Glutamatergic neuron (in vitro differentiated cells): ENCODE measurements around the gene VPS13C. TPM values are rescaled to one million over a fixed set of nuclear protein-coding genes. Genes with fewer than 3 reads are reported as not detected.
"Not testable (repeated sequence)": the region's sequence is repeated elsewhere in the genome, so short reads cannot be mapped to it uniquely, and the experiment has no call there.

Experiments used
- DNase-seq: peaks from one replicate; pipeline ENCODE4 v3.0.0; 2022
- H3K27ac Mint-ChIP-seq: one replicate; pipeline ENCODE4 v1.8.0; 2020; ENCODE audit warnings: mild to moderate bottlenecking, mixed read lengths, inconsistent platforms; ENCODE audit not compliant: unreplicated experiment
- H3K27me3 Mint-ChIP-seq: one replicate; pipeline ENCODE4 v1.8.0; 2020; ENCODE audit warnings: mild to moderate bottlenecking, moderate library complexity, mixed read lengths, inconsistent platforms; ENCODE audit not compliant: unreplicated experiment
- H3K36me3 Mint-ChIP-seq: one replicate; pipeline ENCODE4 v1.8.0; 2020; ENCODE audit warnings: mild to moderate bottlenecking, mixed read lengths, inconsistent platforms; ENCODE audit not compliant: unreplicated experiment
- H3K4me1 Mint-ChIP-seq: one replicate; pipeline ENCODE4 v1.8.0; 2020; ENCODE audit warnings: mild to moderate bottlenecking, low read depth, mixed read lengths, inconsistent platforms; ENCODE audit not compliant: unreplicated experiment
- H3K4me3 Mint-ChIP-seq: one replicate; pipeline ENCODE4 v1.8.0; 2020; ENCODE audit warnings: mild to moderate bottlenecking, mixed read lengths, inconsistent platforms; ENCODE audit not compliant: unreplicated experiment
- H3K9me3 Mint-ChIP-seq: one replicate; pipeline ENCODE4 v1.8.0; 2020; ENCODE audit warnings: mild to moderate bottlenecking, moderate library complexity, mixed read lengths, inconsistent platforms; ENCODE audit not compliant: unreplicated experiment
- total RNA-seq: library from RNA; stranded (reverse); fragmentation: NEBNext Ultra II Directional; extraction: Animal tissue kit (Norgen Biotek cat#: 25700); gene quantifications from one replicate; pipeline ENCODE4 v1.2.1, GENCODE V29; 2021; ENCODE audit not compliant: unreplicated experiment
- TF ChIP-seq, protein P1 (sequence below): fragments of 200-600 bp; sonication (generic); IDR thresholded peaks from one replicate; pipeline ENCODE4 v1.5.0; 2021; ENCODE audit not compliant: partially characterized antibody, unreplicated experiment

VPS13C gene
- total RNA-seq, 1 donor from 2014 or later, result 93.8 TPM

DNA sequence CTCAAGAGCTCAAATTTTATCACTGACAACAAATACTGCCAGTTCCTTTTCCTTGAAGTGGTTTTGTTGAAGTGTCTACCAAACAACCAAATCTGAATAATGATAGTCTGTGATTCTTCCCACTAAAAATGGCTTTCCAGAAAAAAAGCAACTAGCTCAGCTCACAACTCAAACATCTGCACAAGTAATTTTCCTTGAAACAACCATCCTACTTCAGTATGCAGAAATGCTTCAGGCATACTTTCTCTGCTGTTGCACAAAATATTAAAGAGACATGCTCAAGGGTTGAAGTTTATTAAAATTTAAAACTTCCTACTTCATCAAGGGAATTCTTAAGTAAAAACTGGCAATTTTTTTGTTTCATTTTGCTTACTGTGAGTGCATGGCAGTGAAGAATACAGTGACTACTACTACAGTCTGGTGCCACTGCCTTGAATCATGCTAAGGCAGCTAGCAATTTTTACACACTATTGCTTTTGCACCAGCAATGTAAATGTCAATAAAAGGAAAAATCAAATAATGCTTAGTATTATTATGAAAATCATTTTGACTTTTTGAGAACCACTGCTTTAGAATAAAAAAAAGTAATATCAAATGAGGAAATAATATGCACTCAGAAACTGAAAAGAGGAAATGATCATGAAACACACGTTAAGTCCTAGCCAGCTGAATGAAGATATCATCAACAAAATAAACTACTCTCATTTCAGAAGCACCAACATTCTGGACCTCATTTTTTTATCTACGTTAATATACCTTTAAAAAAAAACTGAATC lies 33.6 kb downstream of the VPS13C start:
- Mint-ChIP-seq H3K27ac (no peak overlapping the region), H3K36me3 (no peaks in the 10 kb centered on the region), H3K4me1 (no peaks in the 10 kb centered on the region), H3K9me3 (no peaks in the 10 kb centered on the region), H3K4me3 (no peak overlapping the region), H3K27me3 (no peaks in the 10 kb centered on the region)
- TF ChIP-seq, protein P1, sequence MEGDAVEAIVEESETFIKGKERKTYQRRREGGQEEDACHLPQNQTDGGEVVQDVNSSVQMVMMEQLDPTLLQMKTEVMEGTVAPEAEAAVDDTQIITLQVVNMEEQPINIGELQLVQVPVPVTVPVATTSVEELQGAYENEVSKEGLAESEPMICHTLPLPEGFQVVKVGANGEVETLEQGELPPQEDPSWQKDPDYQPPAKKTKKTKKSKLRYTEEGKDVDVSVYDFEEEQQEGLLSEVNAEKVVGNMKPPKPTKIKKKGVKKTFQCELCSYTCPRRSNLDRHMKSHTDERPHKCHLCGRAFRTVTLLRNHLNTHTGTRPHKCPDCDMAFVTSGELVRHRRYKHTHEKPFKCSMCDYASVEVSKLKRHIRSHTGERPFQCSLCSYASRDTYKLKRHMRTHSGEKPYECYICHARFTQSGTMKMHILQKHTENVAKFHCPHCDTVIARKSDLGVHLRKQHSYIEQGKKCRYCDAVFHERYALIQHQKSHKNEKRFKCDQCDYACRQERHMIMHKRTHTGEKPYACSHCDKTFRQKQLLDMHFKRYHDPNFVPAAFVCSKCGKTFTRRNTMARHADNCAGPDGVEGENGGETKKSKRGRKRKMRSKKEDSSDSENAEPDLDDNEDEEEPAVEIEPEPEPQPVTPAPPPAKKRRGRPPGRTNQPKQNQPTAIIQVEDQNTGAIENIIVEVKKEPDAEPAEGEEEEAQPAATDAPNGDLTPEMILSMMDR, result no peak
- no peak for DNase-seq

DNA sequence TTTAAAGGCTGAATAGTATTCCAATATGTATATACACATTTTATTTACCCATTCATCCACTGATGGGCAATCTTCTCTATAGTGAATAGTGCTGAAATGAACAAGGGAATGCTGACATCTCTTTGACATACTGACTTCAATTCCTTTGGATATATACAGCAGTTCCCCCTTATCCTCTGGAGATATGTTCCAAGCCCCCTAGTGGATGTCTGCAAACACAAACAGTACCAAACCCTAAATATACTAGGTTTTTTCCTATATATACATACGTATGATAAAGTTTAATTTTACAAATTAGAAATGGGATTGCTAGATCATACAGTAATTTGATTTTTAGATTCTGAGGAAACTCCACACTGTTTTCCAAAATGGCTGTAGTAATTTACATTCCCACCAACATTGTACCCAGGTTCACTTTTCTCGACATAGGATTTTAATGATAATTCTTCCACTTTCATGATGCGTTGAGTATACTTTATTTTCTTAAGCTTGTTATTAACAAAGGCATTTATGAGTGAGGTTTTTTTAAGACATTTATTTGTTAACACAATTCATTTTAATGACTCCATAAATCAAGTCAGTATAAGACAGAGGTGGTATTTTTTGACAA lies 38.2 kb downstream of the VPS13C start:
- Mint-ChIP-seq H3K27me3 (no peaks in the 10 kb centered on the region), H3K9me3 (no peaks in the 10 kb centered on the region), H3K27ac (no peak overlapping the region), H3K4me3 (no peak overlapping the region), H3K36me3 (peaks cover 7% of the 10 kb centered on the region), H3K4me1 (no peaks in the 10 kb centered on the region)
- DNase-seq, result no peak
- TF ChIP-seq, protein P1, result peak; percentile 71

DNA sequence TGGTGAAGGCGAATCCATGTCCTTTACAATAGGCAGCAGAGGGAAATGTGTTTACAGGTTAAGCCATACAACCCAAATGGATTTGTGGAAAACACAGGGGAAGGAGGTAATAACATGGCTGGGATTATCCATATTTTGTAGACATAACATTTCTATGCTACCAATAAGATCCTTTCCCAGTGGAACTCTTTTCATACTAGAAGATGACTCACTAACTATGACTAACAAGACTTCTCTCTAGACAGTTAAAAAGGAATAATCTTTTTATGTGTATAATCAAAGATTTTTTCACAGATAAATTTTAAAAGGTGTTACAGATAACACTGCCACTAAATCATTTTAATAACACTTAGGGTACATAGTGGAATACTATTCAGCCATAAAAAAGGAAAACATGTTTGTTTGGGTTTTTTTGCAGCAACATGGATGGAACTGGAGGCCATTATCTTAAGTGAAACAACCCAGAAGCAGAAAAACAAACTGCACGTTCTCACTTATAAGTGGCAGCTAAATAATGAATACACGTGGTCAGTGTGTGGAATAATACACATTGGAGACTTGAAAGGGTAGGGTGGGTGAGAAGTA lies 39.6 kb downstream of the VPS13C start:
- Mint-ChIP-seq H3K36me3 (peaks cover 12% of the 10 kb centered on the region), H3K4me1 (no peaks in the 10 kb centered on the region), H3K27ac (no peak overlapping the region), H3K4me3 (no peak overlapping the region), H3K9me3 (peaks cover 2% of the 10 kb centered on the region), H3K27me3 (no peaks in the 10 kb centered on the region)
- no peak for DNase-seq
- TF ChIP-seq, protein P1, result no peak

DNA sequence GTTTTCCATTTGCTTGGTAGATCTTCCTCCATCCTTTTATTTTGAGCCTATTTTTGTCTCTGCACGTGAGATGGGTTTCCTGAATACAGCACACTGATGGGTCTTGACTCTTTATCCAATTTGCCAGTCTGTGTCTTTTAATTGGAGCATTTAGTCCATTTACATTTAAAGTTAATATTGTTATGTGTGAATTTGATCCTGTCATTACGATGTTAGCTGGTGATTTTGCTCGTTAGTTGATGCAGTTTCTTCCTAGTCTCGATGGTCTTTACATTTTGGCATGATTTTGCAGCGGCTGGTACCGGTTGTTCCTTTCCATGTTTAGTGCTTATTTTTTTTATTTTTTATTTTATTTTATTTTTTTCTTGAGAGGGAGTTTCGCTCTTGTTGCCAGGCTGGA lies 54.9 kb downstream of the VPS13C start:
- not testable (repeated sequence) for H3K4me3 Mint-ChIP-seq, H3K27ac Mint-ChIP-seq, H3K9me3 Mint-ChIP-seq

DNA sequence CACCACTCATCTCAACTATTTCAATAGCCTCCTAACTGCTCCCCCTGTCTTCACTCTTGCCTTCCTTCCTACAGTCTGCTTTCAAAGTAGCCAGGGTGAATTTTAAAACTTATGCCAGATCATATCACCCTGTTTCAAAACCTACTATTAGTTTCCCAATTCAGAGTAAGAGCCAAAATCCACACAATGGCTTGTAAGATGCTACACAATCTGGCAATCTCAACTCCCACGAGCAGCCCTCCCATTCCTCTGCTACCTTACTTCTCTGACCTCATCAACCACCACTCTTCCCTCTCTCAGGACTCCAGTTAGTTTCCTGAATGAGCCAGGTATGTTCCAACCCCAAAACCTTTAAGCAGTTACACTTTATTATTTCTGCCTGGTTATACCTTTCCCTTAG lies 62.5 kb downstream of the VPS13C start:
- no peak for DNase-seq
- H3K36me3 Mint-ChIP-seq, result peaks cover 4% of the 10 kb centered on the region
- H3K27me3 Mint-ChIP-seq, result no peaks in the 10 kb centered on the region
- H3K4me3 Mint-ChIP-seq, result no peak overlapping the region
- no peak overlapping the region for H3K27ac Mint-ChIP-seq
- H3K9me3 Mint-ChIP-seq, result no peaks in the 10 kb centered on the region
- H3K4me1 Mint-ChIP-seq, result peaks cover 3% of the 10 kb centered on the region
- TF ChIP-seq, protein P1, result no peak

More for the DNA sequence above, 54.9 kb downstream of the VPS13C start:
- not testable (repeated sequence) for H3K4me1 Mint-ChIP-seq, DNase-seq, H3K36me3 Mint-ChIP-seq, H3K27me3 Mint-ChIP-seq
